LNCAP (cell line): ENCODE results near the gene TNFRSF19.

Experiments
- CTCF ChIP-seq: fragments of 450-650 bp; IDR thresholded peaks from 2 replicates; pipeline ENCODE4 v1.5.1; 2017; ENCODE audit warnings: mild to moderate bottlenecking

TNFRSF19 gene

DNA sequence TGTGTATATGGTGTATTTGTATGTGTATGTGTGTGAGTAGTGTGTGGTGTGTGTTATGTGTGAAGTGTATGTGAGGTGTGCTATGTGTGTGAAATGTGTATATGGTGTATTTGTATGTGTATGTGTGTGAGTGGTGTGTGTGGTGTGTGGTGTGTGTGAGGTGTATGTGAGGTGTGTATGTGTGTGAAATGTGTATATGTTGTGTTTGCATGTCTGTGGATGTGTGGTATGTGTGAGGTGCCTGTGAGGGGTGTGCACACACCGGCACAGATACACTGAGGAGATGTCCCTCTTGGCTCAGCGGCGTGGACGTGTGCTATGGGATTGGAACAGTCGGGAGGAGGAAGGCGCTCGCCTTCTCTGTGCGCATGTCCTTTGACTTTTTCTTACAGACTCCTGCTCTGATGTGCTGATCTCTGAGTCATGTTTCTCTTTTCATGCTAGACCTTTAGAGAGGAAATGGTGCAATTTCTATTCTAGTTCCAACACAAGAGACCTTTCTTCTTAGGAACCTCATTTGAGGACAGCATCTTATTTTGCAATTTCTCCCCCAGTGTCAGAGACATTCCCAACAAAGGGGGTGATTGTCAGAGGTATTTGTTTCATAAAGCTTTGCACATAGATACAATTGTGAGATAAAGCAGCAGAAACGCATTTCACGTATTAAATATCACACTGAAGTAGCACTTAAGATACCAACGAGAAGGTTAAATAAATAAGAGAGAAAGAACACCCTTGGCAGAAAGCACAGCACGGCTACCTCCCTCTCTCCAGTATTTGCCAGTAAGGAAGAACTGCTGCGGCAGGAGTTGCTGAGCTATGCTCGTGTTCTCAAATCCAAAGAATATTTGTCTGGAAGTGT, 11.3 kb upstream of the TNFRSF19 start:
- TF ChIP-seq CTCF, result no peak

DNA sequence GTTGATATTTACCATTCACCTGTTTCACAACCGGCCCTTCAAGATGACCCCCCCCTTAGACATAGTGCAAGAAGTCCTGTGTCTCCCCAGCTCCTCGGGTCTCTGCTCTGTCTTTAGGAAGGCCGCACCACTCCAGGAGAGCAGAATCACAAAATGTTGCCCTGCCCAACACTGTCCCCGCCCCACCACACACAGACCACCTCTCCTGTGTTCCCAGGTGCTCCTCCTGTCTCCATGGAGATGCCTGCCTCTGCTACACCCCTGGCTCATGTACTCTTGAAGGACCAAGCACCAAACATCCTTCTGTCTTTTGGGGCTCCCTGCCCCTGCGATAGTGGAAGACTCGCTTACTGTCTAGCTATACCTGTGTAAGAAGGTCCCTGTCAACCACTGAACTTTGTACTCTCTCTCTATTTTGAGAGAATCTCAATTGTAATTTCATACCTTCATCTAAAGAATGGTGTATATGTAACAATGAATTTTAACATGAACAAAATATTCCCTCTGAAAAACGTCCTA, 9.6 kb upstream of the TNFRSF19 start:
- no peak for TF ChIP-seq CTCF

DNA sequence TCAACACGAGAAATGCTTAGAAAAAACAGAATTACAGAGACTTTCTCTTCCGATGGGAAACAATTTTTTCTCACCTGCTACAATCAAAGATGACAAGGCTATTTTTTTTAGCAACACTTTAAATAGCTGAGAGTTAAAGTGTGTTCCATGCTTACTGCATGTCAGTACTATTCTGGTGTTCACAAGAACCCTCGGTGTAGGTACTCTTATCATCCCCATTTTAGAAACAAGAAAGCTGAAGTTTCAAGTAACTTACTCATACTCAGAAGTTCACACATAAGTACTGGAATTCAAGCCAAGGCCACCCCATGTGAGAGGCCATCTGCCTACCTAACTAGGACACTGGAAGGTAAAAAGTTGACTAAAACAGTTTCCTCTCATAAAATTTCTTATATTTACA, 9.0 kb upstream of the TNFRSF19 start:
- TF ChIP-seq CTCF, result no peak

DNA sequence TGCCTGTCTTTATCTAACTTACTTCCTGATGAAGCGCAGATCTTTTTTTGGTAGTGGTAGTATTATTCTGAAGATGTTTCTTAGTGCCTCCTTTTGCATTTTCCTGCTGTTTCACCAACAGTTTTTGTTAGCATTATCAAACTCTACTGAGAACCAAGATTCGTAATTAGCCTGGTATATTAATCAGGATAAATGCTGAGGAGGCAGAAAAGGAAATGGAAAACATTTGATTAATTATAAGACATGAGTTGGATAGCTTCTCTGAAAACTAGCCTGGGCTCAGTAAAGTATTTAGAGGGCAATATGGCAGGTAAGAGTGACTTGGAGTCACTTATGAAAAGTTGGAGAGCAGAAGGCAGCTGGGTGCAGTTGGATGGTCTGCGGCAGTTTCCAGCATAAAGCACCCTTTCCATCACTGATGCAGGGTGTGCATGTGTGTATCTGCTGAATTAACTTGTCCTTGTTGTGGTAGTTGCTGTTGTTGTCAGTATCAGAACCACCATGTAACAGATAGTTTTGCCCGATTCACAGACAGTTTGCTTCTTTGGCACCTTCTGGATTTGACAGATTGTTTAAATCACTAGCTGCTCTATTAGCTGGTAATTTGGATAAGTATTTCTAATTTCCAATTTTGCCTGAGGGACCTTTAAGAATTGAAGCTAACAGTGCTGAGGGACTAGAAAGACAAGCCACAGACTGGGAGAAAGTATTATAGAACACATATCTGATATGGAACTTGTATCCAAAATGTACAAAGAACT, 6.9 kb upstream of the TNFRSF19 start:
- no peak for TF ChIP-seq CTCF

- TF ChIP-seq CTCF, result no peak
Measured at GRCh38 chr13:23567906-23568460, 2.2 kb upstream of the TNFRSF19 start.

GRCh38 chr13:23570921-23571315, 706 bp downstream of the TNFRSF19 start:
- no peak for TF ChIP-seq CTCF

DNA sequence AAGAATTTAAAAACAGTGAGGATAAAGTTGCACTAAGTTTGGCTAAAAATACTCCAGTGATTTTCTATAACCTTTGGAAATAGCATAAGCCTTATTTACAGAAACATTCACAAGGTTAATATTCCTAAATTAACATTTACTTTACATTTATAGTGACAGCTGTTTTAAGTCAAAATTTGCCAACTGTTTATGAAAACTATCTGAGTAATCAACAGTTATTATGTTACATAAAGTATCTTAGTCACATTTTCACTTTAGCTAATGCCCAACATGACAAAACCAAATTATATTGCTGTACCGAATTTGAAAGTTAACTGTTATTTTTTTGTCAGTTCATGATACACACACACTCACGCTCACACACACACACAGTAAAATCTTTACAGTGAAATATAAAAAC, 1.2 kb downstream of the TNFRSF19 start:
- TF ChIP-seq CTCF, result no peak
